ENCODE results near the gene ERAS.

DNA sequence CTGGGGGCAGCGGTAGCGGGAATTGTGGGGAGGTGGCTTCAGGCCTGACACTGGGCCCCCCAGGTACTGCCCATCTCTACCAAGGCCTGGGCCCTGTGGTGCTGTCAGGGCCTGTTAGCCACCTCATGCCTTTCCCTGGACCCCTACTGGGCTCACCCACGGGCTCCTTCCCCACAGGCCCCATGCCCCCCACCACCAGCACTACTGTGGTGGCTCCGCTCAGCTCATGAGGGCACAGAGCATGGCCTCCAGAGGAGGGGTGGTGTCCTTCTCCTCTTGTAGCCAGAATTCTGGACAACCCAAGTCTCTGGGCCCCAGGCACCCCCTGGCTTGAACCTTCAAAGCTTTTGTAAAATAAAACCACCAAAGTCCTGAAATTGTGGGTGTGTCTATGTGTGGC, 32.4 kb upstream of the ERAS start:
- TF ChIP-seq, protein P1, sequence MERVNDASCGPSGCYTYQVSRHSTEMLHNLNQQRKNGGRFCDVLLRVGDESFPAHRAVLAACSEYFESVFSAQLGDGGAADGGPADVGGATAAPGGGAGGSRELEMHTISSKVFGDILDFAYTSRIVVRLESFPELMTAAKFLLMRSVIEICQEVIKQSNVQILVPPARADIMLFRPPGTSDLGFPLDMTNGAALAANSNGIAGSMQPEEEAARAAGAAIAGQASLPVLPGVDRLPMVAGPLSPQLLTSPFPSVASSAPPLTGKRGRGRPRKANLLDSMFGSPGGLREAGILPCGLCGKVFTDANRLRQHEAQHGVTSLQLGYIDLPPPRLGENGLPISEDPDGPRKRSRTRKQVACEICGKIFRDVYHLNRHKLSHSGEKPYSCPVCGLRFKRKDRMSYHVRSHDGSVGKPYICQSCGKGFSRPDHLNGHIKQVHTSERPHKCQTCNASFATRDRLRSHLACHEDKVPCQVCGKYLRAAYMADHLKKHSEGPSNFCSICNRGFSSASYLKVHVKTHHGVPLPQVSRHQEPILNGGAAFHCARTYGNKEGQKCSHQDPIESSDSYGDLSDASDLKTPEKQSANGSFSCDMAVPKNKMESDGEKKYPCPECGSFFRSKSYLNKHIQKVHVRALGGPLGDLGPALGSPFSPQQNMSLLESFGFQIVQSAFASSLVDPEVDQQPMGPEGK (CRISPR knock-in tag; IDR thresholded peaks at IDR 0.05; ENCODE audit: borderline replicate concordance): no peak
- TF ChIP-seq ZNF565 (CRISPR knock-in tag; conservative IDR thresholded peaks at IDR 0.05; ENCODE audit: low read depth) (no peak), TOX (CRISPR knock-in tag; IDR thresholded peaks at IDR 0.05; ENCODE audit: borderline replicate concordance) (no peak), ZFP30 (CRISPR knock-in tag; IDR thresholded peaks at IDR 0.05) (no peak), RARB (CRISPR knock-in tag; IDR thresholded peaks at IDR 0.05) (no peak), ARNTL (CRISPR knock-in tag; IDR thresholded peaks at IDR 0.05; ENCODE audit: borderline replicate concordance, low read depth) (no peak), ZFP3 (CRISPR knock-in tag; IDR thresholded peaks at IDR 0.05) (no peak), TCF4 (CRISPR knock-in tag; IDR thresholded peaks at IDR 0.05; ENCODE audit: borderline replicate concordance) (no peak)
- TF ChIP-seq, protein P2, sequence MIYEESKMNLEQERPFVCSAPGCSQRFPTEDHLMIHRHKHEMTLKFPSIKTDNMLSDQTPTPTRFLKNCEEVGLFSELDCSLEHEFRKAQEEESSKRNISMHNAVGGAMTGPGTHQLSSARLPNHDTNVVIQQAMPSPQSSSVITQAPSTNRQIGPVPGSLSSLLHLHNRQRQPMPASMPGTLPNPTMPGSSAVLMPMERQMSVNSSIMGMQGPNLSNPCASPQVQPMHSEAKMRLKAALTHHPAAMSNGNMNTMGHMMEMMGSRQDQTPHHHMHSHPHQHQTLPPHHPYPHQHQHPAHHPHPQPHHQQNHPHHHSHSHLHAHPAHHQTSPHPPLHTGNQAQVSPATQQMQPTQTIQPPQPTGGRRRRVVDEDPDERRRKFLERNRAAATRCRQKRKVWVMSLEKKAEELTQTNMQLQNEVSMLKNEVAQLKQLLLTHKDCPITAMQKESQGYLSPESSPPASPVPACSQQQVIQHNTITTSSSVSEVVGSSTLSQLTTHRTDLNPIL (CRISPR knock-in tag; IDR thresholded peaks at IDR 0.05; ENCODE audit: low read depth): no peak
- TF ChIP-seq, protein P3, sequence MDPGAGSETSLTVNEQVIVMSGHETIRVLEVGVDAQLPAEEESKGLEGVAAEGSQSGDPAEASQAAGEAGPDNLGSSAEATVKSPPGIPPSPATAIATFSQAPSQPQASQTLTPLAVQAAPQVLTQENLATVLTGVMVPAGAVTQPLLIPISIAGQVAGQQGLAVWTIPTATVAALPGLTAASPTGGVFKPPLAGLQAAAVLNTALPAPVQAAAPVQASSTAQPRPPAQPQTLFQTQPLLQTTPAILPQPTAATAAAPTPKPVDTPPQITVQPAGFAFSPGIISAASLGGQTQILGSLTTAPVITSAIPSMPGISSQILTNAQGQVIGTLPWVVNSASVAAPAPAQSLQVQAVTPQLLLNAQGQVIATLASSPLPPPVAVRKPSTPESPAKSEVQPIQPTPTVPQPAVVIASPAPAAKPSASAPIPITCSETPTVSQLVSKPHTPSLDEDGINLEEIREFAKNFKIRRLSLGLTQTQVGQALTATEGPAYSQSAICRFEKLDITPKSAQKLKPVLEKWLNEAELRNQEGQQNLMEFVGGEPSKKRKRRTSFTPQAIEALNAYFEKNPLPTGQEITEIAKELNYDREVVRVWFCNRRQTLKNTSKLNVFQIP (CRISPR knock-in tag; IDR thresholded peaks at IDR 0.05; ENCODE audit: borderline replicate concordance, low read depth): no peak
